Neuronal stem cell (in vitro differentiated cells): ENCODE results near the gene HBM.

ENCODE experiments used
- DNase-seq: peaks from one replicate; pipeline ENCODE4 v3.0.0-alpha.2; 2013; ENCODE audit warnings: low spot score
- H2AFZ ChIP-seq: one replicate; pipeline ENCODE4 v1.6.1; 2013; ENCODE audit warnings: mild to moderate bottlenecking, low read length, inconsistent platforms
- H2AK5ac ChIP-seq: 2 replicates; pipeline ENCODE4 v1.6.1; 2013; ENCODE audit warnings: low read depth, mild to moderate bottlenecking, inconsistent platforms, low read length, moderate library complexity, mixed read lengths
- H2BK120ac ChIP-seq: 2 replicates; pipeline ENCODE4 v1.6.1; 2013; ENCODE audit warnings: low read depth, mild to moderate bottlenecking, inconsistent platforms, low read length, moderate library complexity, mixed read lengths
- H2BK12ac ChIP-seq: one replicate; pipeline ENCODE4 v1.6.1; 2013; ENCODE audit warnings: low read length, inconsistent platforms
- H2BK15ac ChIP-seq: 2 replicates; pipeline ENCODE4 v1.6.1; 2013; ENCODE audit warnings: mild to moderate bottlenecking, low read length, inconsistent platforms, mixed read lengths
- H2BK5ac ChIP-seq: one replicate; pipeline ENCODE4 v1.6.1; 2013; ENCODE audit warnings: inconsistent platforms, mild to moderate bottlenecking, low read length, moderate library complexity
- H3K14ac ChIP-seq: one replicate; pipeline ENCODE4 v1.6.1; 2013; ENCODE audit warnings: low read length, inconsistent platforms
- H3K18ac ChIP-seq: 2 replicates; pipeline ENCODE4 v1.6.1; 2013; ENCODE audit warnings: low read length, inconsistent platforms
- H3K23ac ChIP-seq: 2 replicates; pipeline ENCODE4 v1.6.1; 2013; ENCODE audit warnings: low read depth, mild to moderate bottlenecking, mixed read lengths, low read length, inconsistent platforms; ENCODE audit not compliant: poor library complexity
- H3K27ac ChIP-seq: replicated peaks from 3 replicates; pipeline ENCODE4 v1.5.1; 2013; ENCODE audit warnings: low read length, inconsistent platforms
- H3K27me3 ChIP-seq, 3 experiments: 2 replicates each; pipeline ENCODE4 v1.6.1; 2013; ENCODE audit warnings: low read length in 3 of 3, mild to moderate bottlenecking in 2 of 3, inconsistent platforms in 1 of 3, low read depth in 1 of 3, mixed read lengths in 1 of 3, moderate library complexity in 1 of 3; ENCODE audit not compliant: control insufficient read depth in 3 of 3, insufficient read depth in 3 of 3
- H3K36me3 ChIP-seq, 2 donors: replicated peaks in 1 of 2; 2 replicates each; pipeline ENCODE4 v1.6.1; 2013; ENCODE audit warnings: low read length in 2 of 2; ENCODE audit not compliant: control insufficient read depth in 2 of 2, insufficient read depth in 2 of 2
- H3K4ac ChIP-seq: 2 replicates; pipeline ENCODE4 v1.6.1; 2013; ENCODE audit warnings: inconsistent platforms, mild to moderate bottlenecking, low read length, moderate library complexity
- H3K4me1 ChIP-seq, 2 donors: 1 replicate in 1 of 2; 2 replicates in 1 of 2; pipeline ENCODE4 v1.6.1; 2013; ENCODE audit warnings: low read length in 2 of 2, low read depth in 1 of 2; ENCODE audit not compliant: control insufficient read depth in 2 of 2, insufficient read depth in 1 of 2
- H3K4me2 ChIP-seq: one replicate; pipeline ENCODE4 v1.6.1; 2013; ENCODE audit warnings: mild to moderate bottlenecking, low read length, inconsistent platforms; ENCODE audit not compliant: insufficient read depth, poor library complexity, severe bottlenecking
- H3K4me3 ChIP-seq, 2 donors: 2 replicates each; pipeline ENCODE4 v1.5.1; 2013; ENCODE audit warnings: low read length in 2 of 2, mild to moderate bottlenecking in 2 of 2, inconsistent platforms in 1 of 2, moderate library complexity in 1 of 2
- H3K79me1 ChIP-seq: one replicate; pipeline ENCODE4 v1.6.1; 2013; ENCODE audit warnings: low read depth, mild to moderate bottlenecking, inconsistent platforms, low read length, moderate library complexity
- H3K9ac ChIP-seq: one replicate; pipeline ENCODE4 v1.6.1; 2013; ENCODE audit warnings: mild to moderate bottlenecking, low read depth, low read length, inconsistent platforms; ENCODE audit not compliant: poor library complexity
- H3K9me3 ChIP-seq, 2 donors: replicated peaks in 1 of 2; 2 replicates each; pipeline versions ENCODE3 to v1.6.1; 2013; ENCODE audit warnings: low read length in 2 of 2, mild to moderate bottlenecking in 2 of 2, inconsistent platforms in 1 of 2, low read depth in 1 of 2, mixed read lengths in 1 of 2, moderate library complexity in 1 of 2; ENCODE audit not compliant: control insufficient read depth in 2 of 2, insufficient read depth in 1 of 2
- H4K8ac ChIP-seq: one replicate; pipeline ENCODE4 v1.6.1; 2013; ENCODE audit warnings: low read depth, mild to moderate bottlenecking, inconsistent platforms, low read length, moderate library complexity
- H4K91ac ChIP-seq: one replicate; pipeline ENCODE4 v1.6.1; 2013; ENCODE audit warnings: low read length, low read depth, mild to moderate bottlenecking, inconsistent platforms; ENCODE audit not compliant: poor library complexity
- WGBS, 2 donors: extraction: QIAGEN DNeasy Blood & Tissue Kit; methylation state at CpG; one replicate each; pipeline ENCODE4 v1.1.7; 2013; ENCODE audit warnings: missing lambda C conversion rate in 2 of 2, mixed read lengths in 1 of 2; ENCODE audit not compliant: insufficient read length in 2 of 2, insufficient replicate concordance in 1 of 2; ENCODE audit errors: extremely low coverage in 2 of 2; 5-methylcytosine and 5-hydroxymethylcytosine counted together

The HBM gene

GRCh38 chr16:179211-180092 is 13.7 kb downstream of the HBM start:
- no peak overlapping the region for H4K8ac ChIP-seq
- no peak overlapping the region for H2AK5ac ChIP-seq
- H3K4me1 ChIP-seq = peaks cover 0 to 11% of the 10 kb centered on the region in 2 donors
- no peak overlapping the region for H3K4me3 ChIP-seq
- no peak overlapping the region for H2AFZ ChIP-seq
- no peaks in the 10 kb centered on the region for H3K79me1 ChIP-seq
- no peak overlapping the region for H2BK12ac ChIP-seq
- no peak overlapping the region for H2BK5ac ChIP-seq
- H3K27me3 ChIP-seq = peaks cover 24 to 51% (median 42%) of the 10 kb centered on the region in 3 experiments
- no peak overlapping the region for H3K14ac ChIP-seq
- H3K4ac ChIP-seq = no peak overlapping the region
- WGBS, 2 donors = no CpG with 5 or more reads among the region's 17 CpGs
- H3K18ac ChIP-seq = no peak overlapping the region
- H3K9ac ChIP-seq = no peak overlapping the region
- peaks cover 4 to 6% of the 10 kb centered on the region in 2 donors for H3K36me3 ChIP-seq
- no peak overlapping the region for H2BK15ac ChIP-seq
- no peak overlapping the region for H2BK120ac ChIP-seq
- no peak overlapping the region for H3K27ac ChIP-seq
- H3K23ac ChIP-seq = no peak overlapping the region
- peaks cover 0 to 7% of the 10 kb centered on the region in 2 donors for H3K9me3 ChIP-seq
- H4K91ac ChIP-seq = no peak overlapping the region
- DNase-seq = no peak
- H3K4me2 ChIP-seq = peak overlapping the region; percentile 86

- Histone ChIP-seq H3K23ac (peak within 1 kb of the TSS; percentile 94), H2BK120ac (no peak within 1 kb of the TSS), H3K9me3 (peaks cover 0 to 6% of the 10 kb centered on the region in 2 donors), H2AFZ (peak within 1 kb of the TSS; percentile 89), H3K4me2 (peak within 1 kb of the TSS; percentile 86), H2BK12ac (no peak within 1 kb of the TSS), H4K91ac (no peak within 1 kb of the TSS), H2BK5ac (no peak within 1 kb of the TSS), H4K8ac (no peak within 1 kb of the TSS), H3K27ac (no peak within 1 kb of the TSS), H3K36me3 (peaks cover 10 to 12% of the 10 kb centered on the region in 2 donors), H3K14ac (peak within 1 kb of the TSS; percentile 89), H3K4me1 (peaks cover 0 to 11% of the 10 kb centered on the region in 2 donors), H3K27me3 (peaks cover 16 to 44% (median 35%) of the 10 kb centered on the region in 3 experiments), H2AK5ac (peak within 1 kb of the TSS; percentile 63), H3K9ac (peak within 1 kb of the TSS; percentile 90), H2BK15ac (no peak within 1 kb of the TSS), H3K4ac (no peak within 1 kb of the TSS), H3K18ac (peak within 1 kb of the TSS; percentile 94), H3K79me1 (no peaks in the 10 kb centered on the region), H3K4me3 (peak within 1 kb of the TSS; percentile 49 to 71)
- no CpG with 5 or more reads among the region's 59 CpGs for WGBS, 2 donors
- DNase-seq = peak; percentile 31
Observed at GRCh38 chr16:180101-180675, 14.4 kb downstream of the HBM start, which contains the start of gene HBQ1. Gene HBQ1 (plus strand): TSS chr16:180459. CDS start chr16:180487, 28 bp downstream.

GRCh38 chr16:180681-181564 is 15.1 kb downstream of the HBM start:
- peaks cover 14 to 19% of the 10 kb centered on the region in 2 donors for H3K36me3 ChIP-seq
- peaks cover 0 to 11% of the 10 kb centered on the region in 2 donors for H3K4me1 ChIP-seq
- peak overlapping the region; percentile 94 for H3K23ac ChIP-seq
- H2AK5ac ChIP-seq = peak overlapping the region; percentile 63
- H3K9ac ChIP-seq = peak overlapping the region; percentile 90
- no peak overlapping the region for H4K8ac ChIP-seq
- no peak overlapping the region for H2BK5ac ChIP-seq
- no peak overlapping the region for H4K91ac ChIP-seq
- H2AFZ ChIP-seq = peak overlapping the region; percentile 89
- peak overlapping the region; percentile 49 to 71 for H3K4me3 ChIP-seq
- no peaks in the 10 kb centered on the region for H3K79me1 ChIP-seq
- H2BK120ac ChIP-seq = no peak overlapping the region
- H3K18ac ChIP-seq = peak overlapping the region; percentile 94
- peaks cover 0 to 3% of the 10 kb centered on the region in 2 donors for H3K9me3 ChIP-seq
- H3K27me3 ChIP-seq = peaks cover 12 to 37% (median 29%) of the 10 kb centered on the region in 3 experiments
- peak; percentile 80 for DNase-seq
- no peak overlapping the region for H2BK15ac ChIP-seq
- peak overlapping the region; percentile 89 for H3K14ac ChIP-seq
- H3K4ac ChIP-seq = no peak overlapping the region
- WGBS, 2 donors = no CpG with 5 or more reads among the region's 89 CpGs
- no peak overlapping the region for H3K27ac ChIP-seq
- H2BK12ac ChIP-seq = no peak overlapping the region
- H3K4me2 ChIP-seq = peak overlapping the region; percentile 86
